Measurements from ENCODE around the gene NUDT19. TPM values are rescaled to one million over a fixed set of nuclear protein-coding genes. Genes with fewer than 3 reads are reported as not detected.
A peak's percentile ranks its signal among the peaks of the same experiment; 100 is the strongest.

Gene NUDT19
- total and polyA plus RNA-seq, 10 of the 15 experiments (the other 5 are each of a cell fraction or from before 2014, with no cell fraction given), result 8.5 to 31.0 (median 17.0) TPM

- TF ChIP-seq BCL3 (IDR thresholded peaks at IDR 0.05; ENCODE audit: borderline replicate concordance, insufficient read depth, low read depth, low read length, poor library complexity, severe bottlenecking) (peak; percentile 21), LARP7 (IDR thresholded peaks at IDR 0.05) (peak; percentile 92), CHD4 (IDR thresholded peaks at IDR 0.05) (no peak), SMC3 (IDR thresholded peaks at IDR 0.05; ENCODE audit: borderline replicate concordance, low read length) (no peak), RELA (IDR thresholded peaks at IDR 0.05; ENCODE audit: borderline replicate concordance, partially characterized antibody) (peak; percentile 20), ZBTB4 (CRISPR knock-in tag; IDR thresholded peaks at IDR 0.05) (no peak), TCF12 (IDR thresholded peaks at IDR 0.05; ENCODE audit: low read depth, low read length) (no peak), ASH2L (IDR thresholded peaks at IDR 0.05; ENCODE audit: borderline replicate concordance, low read depth) (0 out of 2 replicates have a peak, but pooled peaks have one; percentile 29), KLF5 (IDR thresholded peaks at IDR 0.05; ENCODE audit: partially characterized antibody) (no peak), ATF7 (IDR thresholded peaks at IDR 0.05; ENCODE audit: low read depth) (no peak), NRF1 (conservative IDR thresholded peaks at IDR 0.05; ENCODE audit: low read depth, low read length) (peak; percentile 23; the same call in 1 of the 2 replicates), WRNIP1 (IDR thresholded peaks at IDR 0.05; ENCODE audit: borderline replicate concordance, low read depth, low read length) (no peak), HDAC6 (IDR thresholded peaks at IDR 0.05; ENCODE audit: unreplicated experiment) (peak; percentile 23), ZBTB33 (IDR thresholded peaks at IDR 0.05) (no peak), MEF2B (IDR thresholded peaks at IDR 0.05; ENCODE audit: partially characterized antibody, poor library complexity, severe bottlenecking) (no peak), MTA2 (IDR thresholded peaks at IDR 0.05; ENCODE audit: low read depth) (no peak), BMI1 (IDR thresholded peaks at IDR 0.05; ENCODE audit: borderline replicate concordance) (no peak), POU2F2 (IDR thresholded peaks at IDR 0.05; ENCODE audit: borderline replicate concordance, low read depth, low read length) (no peak), IKZF1 (conservative IDR thresholded peaks at IDR 0.05) (peak; percentile 82; the same call in 1 of the 2 replicates), REST (IDR thresholded peaks at IDR 0.05; ENCODE audit: low read depth, low read length) (no peak)
Measured at GRCh38 chr19:32691952-32692726, 518 bp downstream of the NUDT19 start (continued).
